NB4 (cell line): Measurements from ENCODE around the gene CDR2.

Experiments used
- CTCF ChIP-seq: IDR thresholded peaks from one replicate; pipeline ENCODE4 v1.5.1; 2012; ENCODE audit warnings: low read depth, low read length
- MAX ChIP-seq: IDR thresholded peaks from 2 replicates; pipeline ENCODE4 v1.6.1; 2011; ENCODE audit warnings: low read depth, low read length
- MYC ChIP-seq: IDR thresholded peaks from 2 replicates; pipeline ENCODE4 v1.6.1; 2011; ENCODE audit warnings: low read depth, low read length
- POLR2A ChIP-seq: IDR thresholded peaks from 2 replicates; pipeline ENCODE4 v1.6.1; 2011; ENCODE audit warnings: mild to moderate bottlenecking; ENCODE audit not compliant: insufficient read length; ENCODE audit errors: extremely low read depth

GRCh38 chr16:22323959-22324786 is 50.2 kb downstream of the CDR2 start:
- TF ChIP-seq CTCF = no peak
- TF ChIP-seq POLR2A = no peak
- TF ChIP-seq MAX = no peak
- no peak for TF ChIP-seq MYC
